H1 (cell line): ENCODE data around the gene CHMP4B. TPM values are rescaled to one million over a fixed set of nuclear protein-coding genes. Genes with fewer than 3 reads are reported as not detected.

ENCODE experiments used
- TAF1 ChIP-seq: IDR thresholded peaks from 2 replicates; pipeline ENCODE4 v1.6.1; 2011; ENCODE audit warnings: mild to moderate bottlenecking, low read depth, low read length
- TCF12 ChIP-seq: IDR thresholded peaks from 2 replicates; pipeline ENCODE4 v1.6.1; 2011; ENCODE audit warnings: low read depth, mild to moderate bottlenecking, low read length
- polyA plus RNA-seq, 7 experiments: library from polyadenylated mRNA; depleted of rRNA in 3 of 7; stranded (reverse) in 5 of 7; unstranded in 2 of 7; fragments of >200 nt in 5 of 7; fragments of 200-250 nt in 2 of 7; gene quantifications; 1 replicate in 5 of 7; 2 replicates in 1 of 7; 4 replicates in 1 of 7; pipeline versions ENCODE4 v1.2.1 to v1.2.3, GENCODE V29; 2011 to 2013; ENCODE audit warnings: missing spikeins in 2 of 7, mixed read lengths in 2 of 7
- total RNA-seq: library from RNA; stranded (reverse); fragmentation: NEBNext Ultra II Directional; extraction: Animal tissue kit (Norgen Biotek cat#: 25700); gene quantifications from 2 replicates; pipeline ENCODE4 v1.2.1, GENCODE V29; 2021
- TF ChIP-seq, protein P1 (sequence below): IDR thresholded peaks from 2 replicates; pipeline ENCODE4 v1.6.1; 2012; ENCODE audit warnings: inconsistent platforms

The CHMP4B gene
- total and polyA plus RNA-seq, 2 of the 8 experiments (the other 6 are each of a cell fraction or from before 2014, with no cell fraction given), result 38.6 to 66.3 TPM

DNA sequence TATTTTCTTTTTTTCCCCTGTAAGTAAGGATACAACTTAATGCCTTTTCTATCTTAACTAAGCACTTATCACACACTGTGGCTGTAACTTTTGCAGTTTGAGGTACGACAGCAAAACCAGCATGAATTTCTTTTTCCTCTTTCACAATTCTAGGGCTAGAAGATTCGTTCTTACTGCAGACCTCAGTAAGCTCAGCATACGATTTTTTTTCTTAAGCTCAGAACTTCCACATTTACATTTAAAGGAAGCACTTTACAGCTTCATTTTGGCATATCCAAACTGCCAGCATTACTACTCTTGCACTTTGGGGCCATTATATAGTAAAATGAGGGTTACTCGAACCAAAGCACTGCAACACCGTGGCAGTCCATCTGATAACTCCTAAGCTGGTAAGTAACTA is 889 bp upstream of the CHMP4B start (continued):
- TF ChIP-seq TCF12 (no peak), TAF1 (no peak)
- TF ChIP-seq, protein P1, sequence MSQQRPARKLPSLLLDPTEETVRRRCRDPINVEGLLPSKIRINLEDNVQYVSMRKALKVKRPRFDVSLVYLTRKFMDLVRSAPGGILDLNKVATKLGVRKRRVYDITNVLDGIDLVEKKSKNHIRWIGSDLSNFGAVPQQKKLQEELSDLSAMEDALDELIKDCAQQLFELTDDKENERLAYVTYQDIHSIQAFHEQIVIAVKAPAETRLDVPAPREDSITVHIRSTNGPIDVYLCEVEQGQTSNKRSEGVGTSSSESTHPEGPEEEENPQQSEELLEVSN, result no peak
